ENCODE measurements around the gene TSEN54. TPM values are rescaled to one million over a fixed set of nuclear protein-coding genes. Genes with fewer than 3 reads are reported as not detected.

Gene TSEN54
- polyA plus RNA-seq, 1 donor (not counting 4 experiments of a cell fraction or from before 2014, with no cell fraction given), result 24.1 TPM

DNA sequence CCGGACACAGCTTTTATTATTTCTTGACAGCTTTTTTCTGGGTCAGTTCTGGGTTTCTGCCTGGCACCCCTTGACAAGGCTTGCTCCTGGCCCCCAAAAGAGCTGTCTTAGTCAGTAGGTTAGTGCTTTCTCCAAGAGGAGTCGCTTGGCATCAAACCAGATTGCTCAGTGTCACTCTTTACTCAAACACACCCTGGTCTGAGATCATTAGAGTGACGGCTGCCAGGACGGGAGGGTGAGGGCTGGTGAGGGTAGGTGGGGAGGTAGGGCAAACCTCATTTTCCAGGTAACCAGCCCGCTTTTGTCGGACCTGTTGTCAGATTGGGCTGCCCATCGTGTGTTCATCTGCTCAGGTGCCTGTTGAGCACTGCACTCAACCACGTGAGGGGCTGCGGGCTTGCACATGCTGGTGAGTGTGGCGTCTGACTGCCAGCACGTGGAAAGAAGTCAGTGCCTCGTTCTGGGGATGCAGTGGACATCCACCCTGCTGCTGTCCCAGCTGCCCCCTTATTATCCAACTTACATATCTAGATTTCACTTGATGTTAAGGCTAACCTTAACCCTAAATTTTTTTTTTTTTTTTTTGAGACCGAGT is 47.5 kb upstream of the TSEN54 start:
- TF ChIP-seq EZH2 (IDR thresholded peaks at IDR 0.05; ENCODE audit: low read length), result no peak
- TF ChIP-seq, protein P1, sequence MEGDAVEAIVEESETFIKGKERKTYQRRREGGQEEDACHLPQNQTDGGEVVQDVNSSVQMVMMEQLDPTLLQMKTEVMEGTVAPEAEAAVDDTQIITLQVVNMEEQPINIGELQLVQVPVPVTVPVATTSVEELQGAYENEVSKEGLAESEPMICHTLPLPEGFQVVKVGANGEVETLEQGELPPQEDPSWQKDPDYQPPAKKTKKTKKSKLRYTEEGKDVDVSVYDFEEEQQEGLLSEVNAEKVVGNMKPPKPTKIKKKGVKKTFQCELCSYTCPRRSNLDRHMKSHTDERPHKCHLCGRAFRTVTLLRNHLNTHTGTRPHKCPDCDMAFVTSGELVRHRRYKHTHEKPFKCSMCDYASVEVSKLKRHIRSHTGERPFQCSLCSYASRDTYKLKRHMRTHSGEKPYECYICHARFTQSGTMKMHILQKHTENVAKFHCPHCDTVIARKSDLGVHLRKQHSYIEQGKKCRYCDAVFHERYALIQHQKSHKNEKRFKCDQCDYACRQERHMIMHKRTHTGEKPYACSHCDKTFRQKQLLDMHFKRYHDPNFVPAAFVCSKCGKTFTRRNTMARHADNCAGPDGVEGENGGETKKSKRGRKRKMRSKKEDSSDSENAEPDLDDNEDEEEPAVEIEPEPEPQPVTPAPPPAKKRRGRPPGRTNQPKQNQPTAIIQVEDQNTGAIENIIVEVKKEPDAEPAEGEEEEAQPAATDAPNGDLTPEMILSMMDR (optimal IDR thresholded peaks at IDR 0.05 in 1 of 3, IDR thresholded peaks at IDR 0.05 in 1 of 3, conservative IDR thresholded peaks at IDR 0.05 in 1 of 3; ENCODE audit: extremely low read depth in 1 of 3, insufficient read depth in 2 of 3, low read length in 3 of 3), result no peak
- Histone ChIP-seq H3K9ac (ENCODE audit: control insufficient read depth, extremely low read depth, insufficient read depth, low read length) (no peak overlapping the region), H3K4me3 (ENCODE audit: control insufficient read depth in 2 of 3, extremely low read depth in 1 of 3, insufficient read depth in 2 of 3, low read depth in 1 of 3, low read length in 3 of 3) (no peak overlapping the region), H3K4me1 (ENCODE audit: control insufficient read depth, extremely low read depth, insufficient read depth, low read length) (peaks cover 8% of the 10 kb centered on the region), H3K79me2 (ENCODE audit: control insufficient read depth, insufficient read depth, low read length) (peaks cover 2% of the 10 kb centered on the region), H3K27ac (ENCODE audit: control insufficient read depth, insufficient read depth, low read length) (no peak overlapping the region), H3K9me1 (ENCODE audit: control insufficient read depth, extremely low read depth, insufficient read depth, low read length) (no peaks in the 10 kb centered on the region), H3K27me3 (ENCODE audit: control insufficient read depth, extremely low read depth, insufficient read depth, low read length) (no peaks in the 10 kb centered on the region), H4K20me1 (ENCODE audit: control insufficient read depth, extremely low read depth, insufficient read depth, low read length) (no peaks in the 10 kb centered on the region), H3K9me3 (ENCODE audit: control insufficient read depth, low read depth, low read length) (no peaks in the 10 kb centered on the region), H3K4me2 (ENCODE audit: control insufficient read depth, extremely low read depth, insufficient read depth, low read depth, low read length) (no peak overlapping the region), H2AFZ (ENCODE audit: control insufficient read depth, low read length) (no peak overlapping the region), H3K36me3 (ENCODE audit: control insufficient read depth in 2 of 2, extremely low read depth in 1 of 2, insufficient read depth in 2 of 2, low read length in 2 of 2) (peaks cover 0 to 11% of the 10 kb centered on the region in 2 experiments)
- FAIRE-seq (no peak), DNase-seq (ENCODE audit: low read depth, low spot score) (no peak)
- dilution Hi-C loops (cut with MboI; ENCODE audit: extremely low pct_ligation_motif_present, low sequenced_read_pairs), result no loop called here

DNA sequence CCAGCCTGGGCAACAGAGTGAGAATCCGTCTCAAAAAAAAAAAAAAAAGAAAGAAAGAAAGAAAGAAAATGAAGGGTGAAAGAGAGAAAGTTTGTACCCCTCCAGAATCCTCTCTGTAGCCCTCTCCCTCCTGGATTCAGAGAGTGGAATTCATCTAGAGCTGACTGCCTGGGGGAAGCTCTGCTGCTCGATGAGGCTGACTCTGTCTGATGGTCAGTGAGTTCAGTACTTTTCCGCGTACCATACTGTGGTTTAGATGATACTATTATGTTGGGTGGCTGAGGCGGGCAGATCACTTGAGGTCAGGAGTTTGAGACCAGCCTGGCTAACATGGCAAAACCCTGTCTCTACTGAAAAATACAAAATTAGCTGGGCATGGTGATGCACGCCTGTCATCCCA is 45.1 kb upstream of the TSEN54 start:
- Histone ChIP-seq H3K9me3 (ENCODE audit: control insufficient read depth, low read depth, low read length) (no peaks in the 10 kb centered on the region), H3K9ac (ENCODE audit: control insufficient read depth, extremely low read depth, insufficient read depth, low read length) (no peak overlapping the region), H3K9me1 (ENCODE audit: control insufficient read depth, extremely low read depth, insufficient read depth, low read length) (no peaks in the 10 kb centered on the region), H3K27ac (ENCODE audit: control insufficient read depth, insufficient read depth, low read length) (no peak overlapping the region), H3K4me3 (ENCODE audit: control insufficient read depth in 2 of 3, extremely low read depth in 1 of 3, insufficient read depth in 2 of 3, low read depth in 1 of 3, low read length in 3 of 3) (no peak overlapping the region), H3K4me1 (ENCODE audit: control insufficient read depth, extremely low read depth, insufficient read depth, low read length) (peaks cover 8% of the 10 kb centered on the region), H4K20me1 (ENCODE audit: control insufficient read depth, extremely low read depth, insufficient read depth, low read length) (no peaks in the 10 kb centered on the region), H3K36me3 (ENCODE audit: control insufficient read depth in 2 of 2, extremely low read depth in 1 of 2, insufficient read depth in 2 of 2, low read length in 2 of 2) (peaks cover 2 to 14% of the 10 kb centered on the region in 2 experiments), H3K27me3 (ENCODE audit: control insufficient read depth, extremely low read depth, insufficient read depth, low read length) (no peaks in the 10 kb centered on the region), H2AFZ (ENCODE audit: control insufficient read depth, low read length) (no peak overlapping the region), H3K79me2 (ENCODE audit: control insufficient read depth, insufficient read depth, low read length) (no peaks in the 10 kb centered on the region), H3K4me2 (ENCODE audit: control insufficient read depth, extremely low read depth, insufficient read depth, low read depth, low read length) (no peak overlapping the region)
- dilution Hi-C loops (cut with MboI; ENCODE audit: extremely low pct_ligation_motif_present, low sequenced_read_pairs), result no loop called here
- TF ChIP-seq EZH2 (IDR thresholded peaks at IDR 0.05; ENCODE audit: low read length), result no peak
- TF ChIP-seq, protein P1 (optimal IDR thresholded peaks at IDR 0.05 in 1 of 3, IDR thresholded peaks at IDR 0.05 in 1 of 3, conservative IDR thresholded peaks at IDR 0.05 in 1 of 3; ENCODE audit: extremely low read depth in 1 of 3, insufficient read depth in 2 of 3, low read length in 3 of 3), result no peak
- DNase-seq (ENCODE audit: low read depth, low spot score), result no peak
- FAIRE-seq, result no peak

Measured in keratinocyte (primary cell).